HG02885 (cell line): ENCODE results near the gene TSG101.

Source experiments
- ATAC-seq: cut with Tn5 transposase; IDR thresholded peaks from one replicate; pipeline ENCODE4 v1.9.1; 2021; ENCODE audit warnings: mild to moderate bottlenecking; ENCODE audit not compliant: unreplicated experiment, poor library complexity

Gene TSG101, protein sequence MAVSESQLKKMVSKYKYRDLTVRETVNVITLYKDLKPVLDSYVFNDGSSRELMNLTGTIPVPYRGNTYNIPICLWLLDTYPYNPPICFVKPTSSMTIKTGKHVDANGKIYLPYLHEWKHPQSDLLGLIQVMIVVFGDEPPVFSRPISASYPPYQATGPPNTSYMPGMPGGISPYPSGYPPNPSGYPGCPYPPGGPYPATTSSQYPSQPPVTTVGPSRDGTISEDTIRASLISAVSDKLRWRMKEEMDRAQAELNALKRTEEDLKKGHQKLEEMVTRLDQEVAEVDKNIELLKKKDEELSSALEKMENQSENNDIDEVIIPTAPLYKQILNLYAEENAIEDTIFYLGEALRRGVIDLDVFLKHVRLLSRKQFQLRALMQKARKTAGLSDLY

DNA sequence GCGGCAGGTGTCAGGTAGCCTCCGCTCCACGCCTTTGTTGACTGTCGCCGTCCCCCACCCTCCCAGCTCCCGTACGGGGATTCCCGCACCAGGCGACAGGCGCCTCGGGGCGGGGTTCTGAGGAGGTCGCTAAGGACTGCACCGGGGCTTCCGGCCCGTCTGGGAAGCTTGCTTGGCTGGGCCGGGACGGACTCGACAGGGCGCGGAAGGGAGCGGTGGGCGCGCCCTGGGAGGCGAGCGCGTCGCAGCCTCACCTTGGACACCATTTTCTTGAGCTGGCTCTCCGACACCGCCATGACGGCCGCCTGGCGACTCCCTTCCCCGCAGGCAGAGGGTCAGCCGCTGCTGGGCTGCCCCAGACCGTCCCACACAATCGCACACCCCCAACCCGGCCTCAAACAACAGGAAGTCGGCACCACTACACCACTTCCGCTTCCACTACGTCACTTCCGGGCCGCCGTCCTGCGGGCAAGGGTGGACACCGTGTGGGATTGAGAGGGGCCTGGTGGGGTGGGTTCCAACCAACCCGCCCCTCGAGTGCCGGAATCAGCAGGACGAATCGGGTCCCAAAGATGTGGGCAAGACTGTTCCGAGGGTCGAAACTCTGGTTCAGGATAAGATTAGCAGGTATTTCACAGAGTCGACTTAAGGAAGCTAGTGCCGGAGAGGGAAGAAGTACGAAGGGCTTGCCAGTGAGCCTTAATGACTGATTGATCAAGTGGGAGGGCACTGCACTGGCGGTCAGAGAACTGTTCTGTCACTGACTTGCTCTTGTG is at the start of gene TSG101:
TSS of gene TSG101 (minus strand) at position 422 of the 776 bp plus-strand sequence. CDS start at position 296, 126 bp downstream.
- ATAC-seq: peak; percentile 95

DNA sequence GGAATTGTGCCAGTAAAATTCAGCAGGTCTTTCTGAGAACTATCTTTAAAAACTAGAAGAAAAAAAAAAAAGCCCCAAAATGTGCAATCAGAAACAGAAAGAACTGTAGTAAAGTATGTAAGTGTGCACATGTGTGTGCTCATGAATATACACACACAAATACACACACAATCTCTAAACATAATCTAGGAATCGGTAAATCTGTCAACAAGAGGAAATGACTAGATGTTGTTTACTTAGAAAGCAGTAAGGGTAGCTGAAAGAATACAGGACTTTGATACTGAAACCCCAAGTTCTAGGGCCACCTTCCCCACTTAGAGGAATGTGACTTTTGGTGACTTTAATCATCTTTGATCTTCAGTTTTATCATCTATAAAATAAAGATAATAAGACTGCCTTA is 48.6 kb upstream of the TSG101 start:
- no peak for ATAC-seq

DNA sequence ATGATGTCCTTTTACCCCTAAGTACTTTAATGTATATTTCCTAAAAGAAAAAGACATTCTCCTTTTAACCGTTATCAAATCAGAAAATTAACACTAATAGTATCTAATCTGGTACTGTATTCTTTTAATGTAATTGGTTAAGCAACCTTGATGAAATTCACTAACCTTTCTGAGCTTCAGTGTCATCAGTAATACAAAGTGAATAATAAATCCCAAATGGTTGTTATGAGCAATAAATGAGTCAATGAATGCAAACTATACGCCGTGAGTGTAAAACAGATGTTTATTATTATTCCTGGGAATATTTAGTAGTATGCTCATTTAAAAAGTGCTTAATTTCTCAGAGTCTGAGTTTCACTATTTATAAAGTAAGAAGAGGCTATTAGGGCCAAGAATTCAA is 40.3 kb upstream of the TSG101 start:
- ATAC-seq: no peak

DNA sequence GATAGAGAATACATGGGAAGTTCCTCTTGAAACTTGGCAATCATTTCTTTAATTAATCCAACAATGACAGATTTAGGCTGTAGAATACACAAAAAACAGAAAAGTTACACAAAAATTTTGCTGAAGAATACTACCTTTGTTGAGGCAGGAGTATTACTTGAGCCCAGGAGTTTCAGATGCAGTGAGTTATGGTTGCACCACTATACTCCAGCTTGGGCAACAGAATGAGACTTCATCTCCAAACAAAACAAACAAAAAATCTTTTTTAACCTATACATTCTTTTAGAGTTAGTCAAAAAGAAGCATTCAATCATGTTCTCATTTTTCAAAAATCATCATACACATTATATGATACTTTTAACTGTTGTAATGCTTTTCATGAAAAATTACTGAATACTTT is 39.7 kb upstream of the TSG101 start:
- ATAC-seq: no peak

DNA sequence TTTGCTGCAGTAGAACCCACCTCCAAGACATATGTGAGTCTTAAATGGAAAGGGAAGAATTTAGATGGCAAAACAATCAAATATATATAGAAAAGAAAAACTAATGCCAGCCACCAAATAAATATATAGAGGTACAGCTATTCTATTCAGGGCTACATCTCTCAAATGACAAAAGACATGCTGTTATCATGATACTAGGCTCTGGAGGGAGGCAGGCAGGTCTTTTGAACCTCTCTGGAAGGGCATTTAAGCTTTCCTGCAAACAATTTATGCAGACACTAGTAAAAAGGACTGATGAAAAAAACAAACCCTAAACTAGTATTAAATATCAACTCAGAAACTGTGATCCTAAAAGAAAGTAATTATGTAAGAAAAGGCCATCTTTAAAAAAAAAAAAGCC is 37.4 kb upstream of the TSG101 start:
- no peak for ATAC-seq

DNA sequence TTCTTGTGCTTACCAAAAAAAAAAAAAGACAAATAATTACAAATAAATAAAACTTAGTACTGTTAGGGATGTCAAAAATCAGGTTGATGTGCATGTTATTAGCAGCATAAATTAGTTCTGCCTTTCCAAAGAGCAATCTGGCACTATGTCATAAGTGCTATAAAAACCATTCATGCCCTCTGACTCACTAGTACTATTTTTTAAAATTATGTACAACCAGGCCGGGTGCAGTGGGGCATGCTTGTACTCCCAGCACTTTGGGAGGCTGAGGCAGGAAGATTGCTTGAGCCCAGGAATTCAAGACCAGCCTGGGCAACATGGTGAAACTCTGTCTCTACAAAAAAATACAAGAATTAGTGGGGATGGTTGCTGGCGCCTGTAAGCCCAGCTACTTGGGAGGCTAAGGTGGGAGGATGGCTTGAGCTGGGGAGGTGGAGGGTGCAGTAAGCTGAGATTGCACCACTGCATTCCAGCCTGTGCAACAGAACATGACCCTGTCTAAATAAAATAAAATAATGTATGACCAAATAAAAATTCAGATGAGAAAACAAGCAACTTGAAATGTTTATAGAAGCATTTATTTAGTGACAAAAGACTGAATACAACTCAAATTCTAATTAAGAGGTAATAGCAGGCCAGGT is 36.5 kb upstream of the TSG101 start:
- no peak for ATAC-seq

DNA sequence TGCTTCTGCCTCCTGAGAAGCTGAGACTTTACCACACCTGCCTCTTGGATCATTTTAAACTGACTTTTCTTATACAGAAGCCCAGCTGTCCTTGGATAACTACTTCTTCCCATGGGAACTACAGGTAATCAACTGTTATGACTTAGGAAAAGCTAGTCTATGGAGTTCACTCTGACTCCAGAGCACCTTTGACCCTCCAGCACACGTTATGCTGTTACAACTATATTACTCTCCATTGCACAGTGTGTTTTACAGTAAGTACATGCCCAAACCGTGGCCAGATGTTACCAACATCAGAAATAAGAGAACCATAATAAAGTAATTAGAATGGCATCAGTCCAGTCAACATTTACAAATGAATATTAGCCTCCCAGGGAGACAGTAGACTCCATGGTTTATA is 21.3 kb upstream of the TSG101 start:
- ATAC-seq: no peak

DNA sequence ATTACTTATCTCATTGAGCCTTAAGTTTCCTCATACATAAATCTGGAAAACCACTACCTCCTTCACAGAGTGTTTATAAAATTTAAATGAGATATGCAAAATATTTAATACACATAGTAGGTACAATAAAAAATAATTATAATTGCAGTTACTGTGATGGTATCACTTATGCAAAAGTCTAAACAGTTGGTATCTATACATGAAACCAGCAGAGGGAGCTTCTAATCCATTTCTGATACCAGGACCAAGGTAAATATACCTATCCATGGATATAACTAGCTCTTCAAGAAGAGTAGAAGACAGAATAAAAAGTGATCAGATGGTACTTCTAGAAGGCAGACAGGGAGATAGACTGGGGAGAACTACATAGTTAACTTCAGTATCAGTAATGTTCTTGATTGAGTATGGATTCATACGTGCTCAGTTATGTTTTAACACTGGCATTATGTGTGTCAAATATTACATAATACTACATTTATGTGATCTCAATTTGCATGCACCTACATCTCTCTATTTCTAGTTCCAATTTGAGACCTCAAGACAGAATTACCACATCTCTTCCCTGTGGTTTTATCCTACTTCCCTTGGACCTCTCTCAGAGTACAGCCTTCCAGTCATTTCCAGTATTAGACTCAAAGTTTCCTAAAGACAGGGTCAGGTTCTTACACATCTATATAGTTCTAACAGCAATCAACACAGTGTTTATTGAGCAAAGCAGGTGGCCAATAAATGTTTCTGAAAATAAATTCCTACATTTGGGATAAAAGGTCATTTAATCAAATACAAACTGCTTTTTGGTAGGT is 13.7 kb upstream of the TSG101 start:
- ATAC-seq: peak; percentile 49

DNA sequence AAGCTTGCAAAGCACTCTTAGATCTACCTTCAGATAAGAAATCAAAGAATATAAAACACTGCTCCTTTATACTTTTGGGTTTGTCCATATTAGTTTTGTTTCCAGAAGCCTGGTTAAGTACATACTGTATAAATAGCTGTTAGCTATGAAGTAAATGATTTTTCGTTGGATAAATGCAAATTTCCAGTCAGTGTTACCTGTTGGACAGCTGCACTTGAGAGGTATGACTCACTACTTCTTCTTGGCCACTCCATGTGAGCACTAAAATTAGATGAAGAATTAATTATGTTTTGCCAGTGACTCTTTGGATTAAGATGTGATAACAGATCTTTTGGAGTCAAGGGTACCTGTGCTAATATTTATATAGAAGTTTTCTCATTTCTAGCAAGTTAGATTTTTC is 9.5 kb upstream of the TSG101 start:
- ATAC-seq: no peak

DNA sequence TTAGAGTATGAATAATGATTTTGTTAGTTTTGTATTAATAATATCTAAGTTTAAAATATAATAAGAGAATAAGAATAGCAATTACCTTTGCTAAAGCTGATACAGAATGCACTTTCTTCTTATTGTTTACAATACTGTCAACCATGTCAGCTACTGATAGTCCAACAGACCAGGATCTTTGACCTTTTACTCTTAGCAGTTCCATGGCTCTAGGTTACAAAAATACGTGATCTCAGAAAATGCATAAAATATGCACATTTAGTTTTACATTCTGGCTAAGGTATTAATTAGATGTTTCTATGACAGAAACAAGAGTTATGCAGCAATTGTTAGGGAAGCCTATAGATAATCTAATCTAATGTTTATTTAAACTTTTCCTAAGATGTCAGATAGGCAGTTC is 7.5 kb upstream of the TSG101 start:
- no peak for ATAC-seq

DNA sequence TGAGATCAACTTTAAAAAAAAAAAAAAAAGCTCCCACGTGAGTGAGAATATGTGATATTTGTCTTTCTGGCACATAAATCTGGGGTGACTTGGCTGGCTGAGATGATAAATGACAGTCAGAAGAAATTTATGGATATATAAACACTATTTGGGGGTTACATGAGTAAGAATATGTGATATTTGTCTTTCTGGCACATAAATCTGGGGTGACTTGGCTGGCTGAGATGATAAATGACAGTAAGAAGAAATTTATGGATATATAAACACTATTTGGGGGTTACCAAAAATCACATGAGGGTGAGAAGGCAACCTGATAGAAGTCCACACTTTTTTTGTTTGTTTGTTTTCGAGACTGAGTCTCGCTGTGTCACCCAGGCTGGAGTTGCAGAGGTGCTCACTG is 6.6 kb upstream of the TSG101 start:
- ATAC-seq: no peak

DNA sequence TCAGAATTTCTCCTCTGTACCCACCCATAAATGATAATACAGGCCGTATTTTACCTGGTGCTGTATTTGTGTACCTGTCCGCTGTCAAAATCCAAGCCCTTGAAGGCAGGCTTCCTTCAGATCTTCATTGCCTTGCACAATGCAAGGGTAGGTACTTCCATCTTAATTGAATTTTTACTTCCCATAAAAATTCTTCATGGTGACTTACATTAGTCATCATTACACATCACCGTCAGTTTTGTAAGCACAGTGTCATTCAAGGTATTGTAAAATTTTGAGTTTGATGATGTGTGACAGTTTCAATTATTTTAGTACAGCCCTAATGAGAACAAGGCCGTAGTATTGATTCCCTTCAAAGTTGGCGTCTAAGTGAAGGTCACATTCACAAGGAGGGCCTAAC is 770 bp upstream of the TSG101 start:
- ATAC-seq: no peak

DNA sequence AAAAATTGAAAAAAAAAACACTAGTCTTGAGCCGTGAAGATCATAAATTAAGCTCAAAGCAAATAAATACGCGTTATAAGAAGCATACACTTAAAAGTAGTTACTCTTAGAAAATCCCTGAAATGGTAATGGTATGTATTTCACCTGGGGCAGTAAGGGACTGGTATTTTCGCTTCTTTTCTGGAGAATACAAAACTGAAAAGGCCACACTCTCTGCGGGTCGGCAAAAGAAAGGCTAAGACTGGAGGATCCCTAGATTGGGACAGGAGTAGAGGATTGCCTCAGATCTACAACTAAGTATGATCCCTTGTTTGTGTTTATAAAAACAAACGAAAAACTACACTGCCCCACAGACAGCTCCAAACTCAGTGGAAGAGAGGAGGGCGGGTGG is 617 bp downstream of the TSG101 start:
- no peak for ATAC-seq

DNA sequence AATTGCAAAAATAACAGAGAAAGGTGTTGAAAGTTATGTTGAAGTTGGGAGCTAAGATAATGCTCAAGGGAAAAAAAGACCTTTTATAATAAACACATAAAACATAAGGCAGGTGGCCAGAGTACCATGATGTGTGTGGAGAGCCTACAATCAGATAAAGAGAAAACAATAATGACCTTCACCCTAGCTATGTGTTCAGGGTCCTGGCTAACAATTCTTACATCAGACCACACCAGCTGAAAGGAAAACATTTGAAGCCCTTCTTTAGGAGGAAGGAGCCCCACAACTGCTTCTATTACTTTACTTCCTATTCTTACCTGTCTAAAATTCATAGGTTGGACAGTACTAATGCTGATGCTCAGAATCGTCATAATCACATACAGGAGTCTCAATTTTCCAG is 2.5 kb downstream of the TSG101 start:
- ATAC-seq: no peak

DNA sequence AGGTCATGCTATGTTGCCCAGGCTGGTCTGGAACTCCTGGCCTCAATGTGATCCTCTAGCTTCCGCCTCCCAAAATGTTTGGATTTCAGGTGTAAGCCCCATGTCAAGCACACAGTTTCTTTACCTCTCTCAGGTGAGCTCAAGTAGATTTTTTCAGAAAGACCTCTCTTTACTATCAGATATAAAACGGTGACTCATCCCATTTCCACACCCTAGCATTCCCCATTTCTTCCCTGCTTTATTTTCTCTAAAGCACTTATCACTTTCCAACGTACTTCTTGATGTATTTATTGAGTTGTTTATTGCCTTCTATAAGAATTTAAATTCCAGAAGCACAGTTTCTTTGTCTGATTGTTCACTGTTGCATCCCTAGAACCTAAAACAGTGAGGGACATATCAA is 3.7 kb downstream of the TSG101 start:
- ATAC-seq: no peak

DNA sequence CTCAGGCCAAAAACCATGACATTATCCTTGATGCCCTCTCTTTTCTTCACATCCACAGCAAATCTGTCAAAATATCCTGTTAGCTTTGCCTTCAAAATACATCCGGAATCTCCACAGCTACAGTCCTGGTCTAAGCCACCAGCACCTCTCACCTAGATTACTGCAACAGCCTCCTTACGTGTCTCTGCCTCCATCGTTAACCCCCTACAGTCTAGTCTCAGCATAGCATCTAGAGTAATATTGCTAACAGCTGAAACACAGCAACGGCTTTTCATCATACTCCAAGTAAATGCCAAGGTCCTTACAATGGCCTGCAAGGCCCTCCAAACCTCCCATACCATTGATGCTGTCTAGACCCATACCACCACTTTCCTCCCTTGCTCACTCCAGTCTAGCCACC is 4.4 kb downstream of the TSG101 start:
- ATAC-seq: no peak

DNA sequence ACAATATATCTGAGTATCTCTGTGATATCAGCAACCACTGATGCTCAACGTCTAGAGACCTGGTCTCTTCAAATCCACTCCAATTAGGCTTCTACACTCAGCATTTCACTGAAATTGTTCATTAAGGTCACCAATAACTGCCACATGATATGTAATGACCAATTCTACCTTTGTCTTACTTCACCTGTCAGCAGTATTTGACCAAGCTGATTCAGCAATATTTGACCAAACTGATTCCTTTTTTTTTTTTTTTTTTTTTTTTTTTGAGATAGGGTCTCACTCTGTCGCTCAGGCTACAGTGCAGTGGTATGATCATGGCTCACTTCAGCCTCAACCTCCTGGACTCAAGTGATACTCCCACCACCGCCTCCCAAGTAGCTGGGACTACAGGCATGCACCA is 5.6 kb downstream of the TSG101 start:
- ATAC-seq: no peak

DNA sequence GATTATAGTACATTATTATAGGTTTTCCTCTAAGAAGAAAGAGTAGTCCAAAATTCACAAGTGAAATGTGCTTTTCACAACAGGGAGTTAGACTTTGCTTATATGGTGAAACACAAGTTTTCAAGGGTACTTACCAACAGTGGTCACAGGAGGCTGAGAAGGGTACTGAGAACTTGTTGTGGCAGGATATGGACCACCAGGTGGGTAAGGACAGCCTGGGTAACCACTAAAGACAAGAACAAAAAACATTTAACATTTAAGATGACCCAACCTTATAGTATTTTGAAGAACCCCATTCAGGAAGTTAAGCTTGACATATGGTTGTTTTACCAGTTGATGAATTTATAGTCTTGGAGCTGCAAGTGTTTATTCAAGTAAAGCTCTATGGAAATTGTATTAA is 24.4 kb downstream of the TSG101 start:
- no peak for ATAC-seq

DNA sequence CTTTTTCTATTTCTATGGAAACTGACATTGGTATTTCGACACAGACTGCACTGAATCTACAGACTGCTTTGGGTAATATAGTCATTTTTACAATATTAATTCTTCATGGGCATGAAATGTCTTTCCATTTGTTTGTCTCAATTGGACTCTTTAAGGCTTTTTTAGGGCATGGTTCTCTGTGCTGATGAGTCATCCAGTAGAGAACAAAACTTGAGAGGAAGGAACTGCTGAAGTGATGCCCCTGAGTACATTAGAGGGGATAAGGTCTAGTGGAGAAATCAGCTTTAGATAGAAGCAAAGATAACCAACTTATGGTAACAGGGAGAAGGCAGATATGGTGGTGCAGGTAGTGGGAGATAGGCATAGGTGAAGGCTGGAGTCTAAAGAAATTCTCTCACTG is 25.1 kb downstream of the TSG101 start:
- no peak for ATAC-seq

DNA sequence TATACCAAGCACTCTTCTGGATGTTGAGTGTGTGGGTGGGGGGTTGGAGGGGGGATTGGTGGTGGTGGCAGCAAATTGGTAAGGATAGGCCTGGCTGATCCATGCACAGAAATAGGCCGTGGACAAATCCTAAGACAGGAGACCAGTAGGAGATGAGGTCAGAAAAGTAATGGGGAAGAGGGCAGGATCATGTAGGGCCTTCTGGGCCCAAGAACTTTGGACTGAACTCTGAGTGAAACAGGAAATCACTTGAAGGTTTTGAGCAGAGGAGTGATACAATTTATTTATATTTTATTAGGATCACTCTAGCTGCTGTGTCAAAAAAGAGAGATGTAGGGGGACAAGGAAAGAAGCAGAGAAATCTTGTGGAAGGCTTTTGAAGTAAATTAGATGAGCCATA is 28.7 kb downstream of the TSG101 start:
- no peak for ATAC-seq

DNA sequence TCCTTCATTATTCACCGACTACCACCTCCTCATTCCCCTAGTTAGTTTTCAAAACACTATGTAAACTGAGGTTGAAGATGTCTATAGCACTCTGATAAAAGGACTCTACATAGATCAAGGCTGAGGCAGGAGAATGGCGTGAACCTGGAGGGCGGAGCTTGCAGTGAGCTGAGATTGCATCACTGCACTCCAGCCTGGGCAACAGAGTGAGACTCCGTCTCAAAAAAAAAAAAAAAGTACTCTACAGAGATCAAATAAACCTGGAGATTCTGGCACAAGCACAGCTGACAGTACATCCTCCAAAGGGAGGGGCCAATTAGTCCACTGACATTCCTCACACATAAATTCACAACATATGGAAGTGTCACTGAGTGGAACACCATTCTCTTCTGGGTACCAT is 31.0 kb downstream of the TSG101 start:
- ATAC-seq: no peak
